SK-N-SH treated with all-trans-retinoic acid at 6 μM for 48 hours (cell line): Measurements from ENCODE around the gene BARHL2.

Experiments
- ARNTL ChIP-seq: fragments of 450-650 bp; formaldehyde crosslinking; IDR thresholded peaks from 2 replicates; pipeline ENCODE4 v1.5.0; 2020; ENCODE audit warnings: low read depth, mild to moderate bottlenecking, moderate library complexity, borderline replicate concordance
- CSDC2 ChIP-seq: fragments of 250-450 bp; sonication (Bioruptor Pico); IDR thresholded peaks from 2 replicates; pipeline ENCODE4 v1.5.0; 2020; ENCODE audit warnings: mild to moderate bottlenecking, moderate library complexity
- ISL1 ChIP-seq: fragments of 250-450 bp; sonication (Bioruptor Pico); IDR thresholded peaks from 2 replicates; pipeline ENCODE4 v2.1.2; 2022; ENCODE audit warnings: mild to moderate bottlenecking, moderate library complexity
- SNAI2 ChIP-seq: fragments of 250-450 bp; sonication (Bioruptor Pico); IDR thresholded peaks from 2 replicates; pipeline ENCODE4 v1.5.0; 2020; ENCODE audit warnings: mild to moderate bottlenecking, moderate library complexity
- TCF4 ChIP-seq: fragments of 250-450 bp; sonication (Bioruptor Pico); IDR thresholded peaks from 2 replicates; pipeline ENCODE4 v1.8.0; 2021; ENCODE audit warnings: mild to moderate bottlenecking, moderate library complexity, borderline replicate concordance
- ZFP3 ChIP-seq: fragments of 250-450 bp; sonication (Bioruptor Pico); IDR thresholded peaks from 2 replicates; pipeline ENCODE4 v1.5.0; 2020; ENCODE audit warnings: mild to moderate bottlenecking, moderate library complexity
- ZFP30 ChIP-seq: fragments of 450-650 bp; formaldehyde crosslinking; IDR thresholded peaks from 2 replicates; pipeline ENCODE4 v1.5.0; 2022; ENCODE audit warnings: mild to moderate bottlenecking, moderate library complexity
- ZNF70 ChIP-seq: fragments of 450-650 bp; formaldehyde crosslinking; IDR thresholded peaks from 2 replicates; pipeline ENCODE4 v1.5.0; 2020; ENCODE audit warnings: mild to moderate bottlenecking, moderate library complexity
- TF ChIP-seq, protein P1 (sequence below): fragments of 250-450 bp; sonication (Bioruptor Pico); IDR thresholded peaks from 2 replicates; pipeline ENCODE4 v1.8.0; 2021; ENCODE audit warnings: low read depth, mild to moderate bottlenecking, moderate library complexity, borderline replicate concordance
- TF ChIP-seq, protein P2 (sequence below): fragments of 250-450 bp; sonication (Bioruptor Pico); IDR thresholded peaks from 2 replicates; pipeline ENCODE4 v1.5.1; 2020; ENCODE audit warnings: low read depth, mild to moderate bottlenecking, moderate library complexity

DNA sequence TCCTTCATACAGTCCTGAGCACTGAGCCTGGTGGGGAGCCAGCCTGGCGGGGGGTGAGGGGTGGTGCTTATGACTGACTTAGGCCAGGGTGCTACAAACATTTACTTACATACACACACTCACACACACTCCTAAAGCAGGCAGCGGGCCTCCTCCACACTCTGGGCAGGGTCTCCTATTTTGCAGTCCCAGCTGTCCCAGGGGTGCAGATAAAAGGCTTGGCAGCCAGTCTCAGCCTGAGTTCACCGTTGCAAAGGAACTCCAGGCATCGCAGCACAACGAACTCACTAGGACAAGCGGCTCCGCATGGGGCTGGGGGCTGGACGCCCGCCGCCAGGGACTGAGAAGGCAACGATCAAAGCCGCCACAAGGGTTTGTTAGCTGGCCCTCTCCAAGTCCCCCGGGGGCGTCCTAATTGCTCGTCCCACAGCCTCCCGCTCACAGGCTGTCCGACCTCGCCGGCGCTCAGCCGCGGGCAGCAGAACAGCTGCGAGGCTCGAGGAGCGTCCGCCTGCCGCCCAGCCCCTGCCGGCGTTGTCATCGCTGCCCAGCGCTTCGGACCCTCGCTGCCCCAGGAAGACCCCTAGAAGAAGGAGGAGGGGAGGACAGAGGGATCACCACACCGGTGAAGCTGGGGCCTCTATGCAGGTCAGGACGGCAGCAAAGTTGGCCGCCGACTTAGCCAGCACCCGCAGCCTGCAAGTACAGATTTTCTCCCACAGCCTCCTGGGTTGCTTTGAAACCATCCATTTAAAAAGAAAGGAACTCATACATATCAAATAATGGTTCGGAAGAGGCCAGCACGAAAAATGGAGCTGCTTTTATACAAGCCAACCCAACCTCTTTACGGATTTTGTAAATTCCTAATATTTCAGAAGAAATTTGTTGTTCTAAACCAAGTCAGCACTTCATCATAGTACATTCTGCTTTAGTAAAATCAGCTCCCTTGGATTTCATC is 6.2 kb downstream of the BARHL2 start:
- TF ChIP-seq ISL1 (CRISPR knock-in tag) (no peak), ARNTL (CRISPR knock-in tag) (no peak), ZFP3 (no peak), CSDC2 (CRISPR knock-in tag) (no peak), TCF4 (no peak), ZNF70 (CRISPR knock-in tag) (no peak), SNAI2 (CRISPR knock-in tag) (no peak), ZFP30 (CRISPR knock-in tag) (no peak)
- TF ChIP-seq, protein P1, sequence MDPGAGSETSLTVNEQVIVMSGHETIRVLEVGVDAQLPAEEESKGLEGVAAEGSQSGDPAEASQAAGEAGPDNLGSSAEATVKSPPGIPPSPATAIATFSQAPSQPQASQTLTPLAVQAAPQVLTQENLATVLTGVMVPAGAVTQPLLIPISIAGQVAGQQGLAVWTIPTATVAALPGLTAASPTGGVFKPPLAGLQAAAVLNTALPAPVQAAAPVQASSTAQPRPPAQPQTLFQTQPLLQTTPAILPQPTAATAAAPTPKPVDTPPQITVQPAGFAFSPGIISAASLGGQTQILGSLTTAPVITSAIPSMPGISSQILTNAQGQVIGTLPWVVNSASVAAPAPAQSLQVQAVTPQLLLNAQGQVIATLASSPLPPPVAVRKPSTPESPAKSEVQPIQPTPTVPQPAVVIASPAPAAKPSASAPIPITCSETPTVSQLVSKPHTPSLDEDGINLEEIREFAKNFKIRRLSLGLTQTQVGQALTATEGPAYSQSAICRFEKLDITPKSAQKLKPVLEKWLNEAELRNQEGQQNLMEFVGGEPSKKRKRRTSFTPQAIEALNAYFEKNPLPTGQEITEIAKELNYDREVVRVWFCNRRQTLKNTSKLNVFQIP, result no peak
- TF ChIP-seq, protein P2, sequence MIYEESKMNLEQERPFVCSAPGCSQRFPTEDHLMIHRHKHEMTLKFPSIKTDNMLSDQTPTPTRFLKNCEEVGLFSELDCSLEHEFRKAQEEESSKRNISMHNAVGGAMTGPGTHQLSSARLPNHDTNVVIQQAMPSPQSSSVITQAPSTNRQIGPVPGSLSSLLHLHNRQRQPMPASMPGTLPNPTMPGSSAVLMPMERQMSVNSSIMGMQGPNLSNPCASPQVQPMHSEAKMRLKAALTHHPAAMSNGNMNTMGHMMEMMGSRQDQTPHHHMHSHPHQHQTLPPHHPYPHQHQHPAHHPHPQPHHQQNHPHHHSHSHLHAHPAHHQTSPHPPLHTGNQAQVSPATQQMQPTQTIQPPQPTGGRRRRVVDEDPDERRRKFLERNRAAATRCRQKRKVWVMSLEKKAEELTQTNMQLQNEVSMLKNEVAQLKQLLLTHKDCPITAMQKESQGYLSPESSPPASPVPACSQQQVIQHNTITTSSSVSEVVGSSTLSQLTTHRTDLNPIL (CRISPR knock-in tag), result no peak
